Muscle layer of colon (tissue), 2 donors: Measurements from ENCODE around the gene HGS.

Experiments used
- H3K27ac ChIP-seq: one replicate; pipeline ENCODE4 v1.7.0; 2013; ENCODE audit warnings: low read depth, mild to moderate bottlenecking, low read length, moderate library complexity
- H3K27me3 ChIP-seq, 2 donors: one replicate each; pipeline ENCODE4 v1.7.0; 2013; ENCODE audit warnings: low read length in 2 of 2, mild to moderate bottlenecking in 2 of 2; ENCODE audit not compliant: insufficient read depth in 2 of 2, control insufficient read depth in 1 of 2
- H3K36me3 ChIP-seq: one replicate; pipeline ENCODE4 v1.7.0; 2013; ENCODE audit warnings: mild to moderate bottlenecking, low read length; ENCODE audit not compliant: insufficient read depth
- H3K4me1 ChIP-seq: one replicate; pipeline ENCODE4 v1.7.0; 2013; ENCODE audit warnings: mild to moderate bottlenecking, low read length; ENCODE audit not compliant: insufficient read depth
- H3K4me3 ChIP-seq, 2 donors: one replicate each; pipeline ENCODE4 v1.7.0; 2013; ENCODE audit warnings: low read length in 2 of 2, low read depth in 1 of 2, mild to moderate bottlenecking in 1 of 2, moderate library complexity in 1 of 2
- H3K9ac ChIP-seq: one replicate; pipeline ENCODE4 v1.7.0; 2013; ENCODE audit warnings: low read length
- H3K9me3 ChIP-seq: one replicate; pipeline ENCODE4 v1.7.0; 2013; ENCODE audit warnings: mild to moderate bottlenecking, low read length
- donor health status: abdominal sarcoma.
- donor health status: Adenocarcinoma of cecum.

The HGS gene

DNA sequence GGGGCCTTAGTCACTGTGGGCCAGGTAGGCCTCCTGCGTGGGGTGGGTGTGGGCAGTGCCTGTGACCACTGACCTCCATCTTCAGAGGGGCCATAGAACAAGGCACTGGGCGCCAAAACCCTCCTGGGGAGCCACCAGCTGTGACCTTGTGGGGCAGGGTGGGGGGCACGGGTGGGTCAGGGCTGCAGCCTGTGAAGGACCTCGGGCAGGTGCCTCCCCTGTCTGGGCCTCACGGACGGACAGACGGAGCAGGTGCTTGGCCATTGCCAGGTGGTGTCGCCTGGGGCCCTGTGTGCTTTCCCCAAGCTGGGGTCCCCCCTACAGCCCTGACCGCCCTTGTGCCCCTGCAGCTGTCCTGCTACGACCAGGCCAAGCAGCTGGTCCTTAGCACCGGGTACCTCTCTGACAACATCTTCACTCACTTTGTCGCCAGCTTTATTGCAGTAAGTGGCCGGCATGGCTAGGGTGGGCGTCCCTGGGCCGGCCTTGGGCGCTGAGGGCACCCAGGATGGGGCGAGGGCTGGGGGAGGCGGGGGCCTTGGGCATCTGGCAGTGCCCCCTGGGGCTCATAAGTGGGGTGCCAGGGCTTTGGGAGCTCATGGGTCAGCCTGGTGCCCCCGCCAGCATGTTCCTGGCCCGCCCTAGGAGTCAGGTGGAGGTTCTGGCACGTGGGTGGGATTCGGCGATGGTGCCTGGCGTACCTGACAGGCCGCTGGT, 33.4 kb downstream of the HGS start:
- Histone ChIP-seq H3K27ac (no peak overlapping the region), H3K9ac (no peak overlapping the region), H3K36me3 (no peaks in the 10 kb centered on the region), H3K4me1 (peaks cover 12% of the 10 kb centered on the region), H3K9me3 (no peaks in the 10 kb centered on the region), H3K4me3 (no peak overlapping the region), H3K27me3 (no peaks in the 10 kb centered on the region)

DNA sequence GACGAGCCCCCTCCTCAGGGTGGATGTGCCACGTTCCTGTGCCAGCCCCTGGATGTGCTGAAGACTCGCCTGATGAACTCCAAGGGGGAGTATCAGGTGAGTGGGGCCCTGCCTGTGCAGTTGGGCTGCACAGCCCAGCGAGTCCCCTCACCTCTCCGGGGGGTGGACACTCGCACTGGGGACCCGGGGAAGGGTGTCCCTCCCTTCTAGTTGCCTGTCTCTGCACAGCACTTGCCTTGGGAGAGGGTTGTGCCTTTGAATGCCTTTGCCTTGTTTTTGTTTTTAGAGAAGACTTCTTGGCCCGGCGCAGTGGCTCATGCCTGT, 33.9 kb downstream of the HGS start:
- H3K4me1 ChIP-seq: peaks cover 11% of the 10 kb centered on the region
- no peak overlapping the region for H3K4me3 ChIP-seq
- H3K27me3 ChIP-seq: no peaks in the 10 kb centered on the region
- H3K36me3 ChIP-seq: no peaks in the 10 kb centered on the region
- H3K9ac ChIP-seq: no peak overlapping the region
- H3K27ac ChIP-seq: no peak overlapping the region
- H3K9me3 ChIP-seq: no peaks in the 10 kb centered on the region

DNA sequence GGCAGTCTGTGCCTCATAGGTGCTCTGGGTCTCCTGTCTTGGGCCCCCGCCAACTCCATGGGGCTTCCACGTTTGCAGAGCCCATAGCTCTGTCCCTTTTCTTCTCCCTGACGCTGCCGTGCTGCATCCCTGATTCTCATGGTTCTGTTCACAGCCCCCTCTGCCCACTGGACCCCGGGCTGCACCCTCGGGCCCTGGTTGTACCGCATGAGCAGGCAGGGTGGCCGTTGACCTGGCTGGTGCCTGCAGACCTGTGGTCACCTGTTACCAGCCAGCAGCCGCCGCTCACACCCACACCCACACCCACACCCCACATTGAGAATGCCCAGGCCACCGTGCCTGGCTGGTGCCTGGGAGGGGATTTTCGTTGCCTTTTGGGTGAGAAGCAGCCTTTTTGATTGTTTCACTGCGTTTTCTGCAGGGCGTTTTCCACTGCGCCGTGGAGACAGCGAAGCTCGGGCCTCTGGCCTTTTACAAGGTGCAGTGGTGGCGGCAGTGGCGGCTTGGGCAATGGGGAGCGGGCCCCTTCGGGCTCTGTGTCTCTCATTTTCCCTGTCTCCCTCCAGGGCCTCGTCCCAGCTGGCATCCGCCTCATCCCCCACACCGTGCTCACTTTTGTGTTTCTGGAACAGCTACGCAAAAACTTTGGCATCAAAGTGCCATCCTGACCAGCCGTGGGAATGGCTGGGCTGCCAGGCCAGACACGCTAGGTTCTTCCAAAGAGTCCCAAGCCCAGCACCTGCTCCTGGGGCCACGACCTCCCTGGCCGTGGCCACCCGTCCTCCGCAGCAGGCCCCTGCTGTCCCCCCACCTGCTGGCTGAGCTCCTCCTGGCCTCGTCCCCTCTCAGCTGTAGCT, 35.8 kb downstream of the HGS start:
- H3K9ac ChIP-seq: no peak overlapping the region
- no peak overlapping the region for H3K27ac ChIP-seq
- no peaks in the 10 kb centered on the region for H3K9me3 ChIP-seq
- no peaks in the 10 kb centered on the region for H3K27me3 ChIP-seq
- H3K4me1 ChIP-seq: no peaks in the 10 kb centered on the region
- no peak overlapping the region for H3K4me3 ChIP-seq
- no peaks in the 10 kb centered on the region for H3K36me3 ChIP-seq

DNA sequence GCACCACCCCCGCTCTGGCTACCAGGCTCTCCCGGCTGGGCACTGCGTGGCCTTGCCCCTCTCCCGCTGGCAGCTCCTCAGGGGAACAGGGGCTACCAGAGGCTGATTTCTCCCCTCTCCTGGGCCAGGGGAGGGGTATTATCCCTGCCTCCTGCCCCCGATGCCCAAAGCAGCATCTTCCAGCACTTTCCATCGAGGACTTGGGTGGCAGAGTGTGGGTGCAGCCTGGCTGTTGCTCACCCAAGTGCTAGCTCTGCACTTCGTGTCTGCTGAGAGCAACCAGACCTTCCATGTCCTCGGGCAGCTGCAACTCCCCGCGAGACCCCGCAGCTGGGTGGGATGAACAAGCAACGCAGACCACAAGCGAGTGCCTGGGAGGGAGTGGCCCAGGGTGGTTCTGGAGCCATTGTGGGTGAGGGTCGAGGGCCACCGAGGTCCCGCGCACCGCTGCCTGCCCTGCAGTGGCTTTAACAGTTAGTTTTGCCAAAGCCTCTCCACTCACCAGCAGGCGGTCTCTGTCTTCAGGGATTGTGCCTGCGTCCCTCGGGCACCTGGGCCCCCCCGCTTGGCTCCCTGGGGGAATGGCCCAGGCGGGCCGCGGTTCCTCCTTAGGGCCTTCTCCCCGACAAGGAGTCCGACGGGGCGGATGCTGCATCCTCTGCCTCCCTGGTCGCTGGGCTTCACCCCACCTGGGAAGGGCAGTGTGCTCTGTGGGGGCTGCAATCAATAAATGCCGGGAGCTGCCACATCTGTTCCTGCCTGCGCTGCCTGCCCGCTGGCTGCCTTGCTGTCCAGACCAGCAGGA, 36.7 kb downstream of the HGS start:
- H3K27me3 ChIP-seq: no peaks in the 10 kb centered on the region
- no peak overlapping the region for H3K9ac ChIP-seq
- no peaks in the 10 kb centered on the region for H3K4me1 ChIP-seq
- H3K27ac ChIP-seq: no peak overlapping the region
- no peaks in the 10 kb centered on the region for H3K36me3 ChIP-seq
- no peak overlapping the region for H3K4me3 ChIP-seq
- no peaks in the 10 kb centered on the region for H3K9me3 ChIP-seq

DNA sequence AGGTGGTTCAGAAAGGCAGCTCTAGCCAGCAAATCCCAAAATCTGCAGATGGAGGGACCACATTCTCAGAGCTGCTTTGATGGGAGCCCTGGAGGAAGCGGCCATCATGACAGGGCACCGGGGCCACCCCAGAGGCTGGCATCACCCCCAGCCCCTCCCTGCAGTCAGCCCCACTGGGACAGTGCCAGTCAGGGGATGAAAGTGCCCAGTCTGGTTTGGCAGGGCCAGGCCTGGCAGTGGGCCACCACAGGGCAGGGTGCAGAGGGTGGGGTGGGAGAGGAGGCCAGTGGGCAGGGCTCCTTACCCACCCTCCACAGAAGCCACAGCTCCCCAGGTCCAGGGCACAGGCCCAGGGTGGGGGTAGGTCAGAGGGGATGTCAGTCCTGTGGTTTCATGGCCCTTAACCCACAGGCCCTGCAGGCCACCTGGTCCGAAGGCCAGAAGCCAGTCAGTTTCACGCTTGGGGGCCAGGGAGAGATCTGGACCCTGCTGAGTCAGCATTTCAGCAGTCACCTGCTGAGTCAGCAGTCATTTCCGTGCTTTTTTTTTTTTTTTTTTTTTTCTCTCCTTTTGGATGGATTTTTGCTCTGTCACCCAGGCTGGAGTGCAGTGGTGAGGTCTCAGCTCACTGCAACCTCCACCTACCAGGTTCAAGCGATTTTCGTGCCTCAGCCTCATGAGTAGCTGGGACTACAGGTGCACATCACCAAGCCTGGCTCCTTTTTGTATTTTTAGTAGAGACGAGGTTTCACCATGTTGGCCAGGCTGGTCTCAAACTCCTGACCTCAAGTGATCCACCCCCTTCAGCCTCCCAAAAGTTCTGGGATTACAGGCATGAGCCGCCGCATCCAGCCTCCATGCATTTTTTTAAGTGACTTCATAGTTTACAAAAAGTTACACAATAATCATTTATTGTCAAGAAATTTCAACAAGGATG, 38.6 kb downstream of the HGS start:
- H3K27ac ChIP-seq: no peak overlapping the region

DNA sequence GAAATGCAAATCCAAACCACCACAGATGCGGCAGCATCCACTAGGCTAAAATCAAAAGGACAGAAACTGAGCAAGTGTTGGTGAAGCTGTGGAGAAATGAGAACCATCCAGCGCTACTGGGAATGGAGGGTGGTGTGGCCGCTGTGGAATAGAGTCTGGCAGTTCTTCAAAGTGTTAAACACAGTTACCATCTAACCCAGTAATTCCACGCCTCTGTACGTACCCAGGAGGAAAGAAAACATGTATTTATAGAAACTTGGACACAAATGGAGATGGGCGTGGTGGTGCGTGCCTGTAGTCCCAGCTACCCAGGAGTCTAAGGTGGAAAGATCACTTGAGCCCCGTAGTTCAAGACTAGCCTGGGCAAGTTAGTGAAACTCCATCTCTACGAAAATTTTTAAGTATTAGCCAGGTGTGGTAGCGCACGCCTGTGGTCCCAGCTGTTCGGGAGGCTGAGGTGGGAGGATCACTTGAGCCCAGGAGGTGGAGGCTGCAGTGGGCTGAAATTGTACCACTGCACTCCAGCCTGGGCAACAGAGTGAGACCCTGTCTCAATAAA, 39.9 kb downstream of the HGS start:
- Histone ChIP-seq H3K36me3 (no peaks in the 10 kb centered on the region), H3K27me3 (peaks cover 0 to under 1% of the 10 kb centered on the region in 2 donors), H3K4me1 (no peaks in the 10 kb centered on the region), H3K9me3 (no peaks in the 10 kb centered on the region), H3K4me3 (no peak overlapping the region), H3K9ac (no peak overlapping the region), H3K27ac (no peak overlapping the region)

More for the DNA sequence above, 38.6 kb downstream of the HGS start:
- H3K36me3 ChIP-seq: no peaks in the 10 kb centered on the region
- no peaks in the 10 kb centered on the region for H3K9me3 ChIP-seq
- no peaks in the 10 kb centered on the region for H3K27me3 ChIP-seq
- no peak overlapping the region for H3K4me3 ChIP-seq
- no peaks in the 10 kb centered on the region for H3K4me1 ChIP-seq
- H3K9ac ChIP-seq: no peak overlapping the region

DNA sequence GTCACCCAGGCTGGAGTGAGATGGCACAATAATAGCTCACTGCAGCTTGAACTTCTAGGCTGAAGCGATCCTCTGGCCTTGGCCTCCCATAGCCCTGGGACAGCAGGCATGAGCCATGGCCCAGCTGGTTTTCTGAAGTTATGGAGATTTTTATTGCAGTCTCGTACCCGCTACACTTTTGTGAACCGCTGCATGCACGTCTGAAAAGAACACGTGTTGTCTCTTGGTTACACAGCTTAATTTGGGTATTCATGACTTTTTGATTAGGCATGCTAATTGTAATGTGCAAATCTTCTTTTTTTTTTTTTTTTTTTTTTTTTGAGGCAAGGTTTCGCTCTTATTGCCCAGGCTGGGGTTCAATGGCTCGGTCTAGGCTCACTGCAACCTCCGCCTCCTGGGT, 41.6 kb downstream of the HGS start:
- H3K4me1 ChIP-seq: no peaks in the 10 kb centered on the region

DNA sequence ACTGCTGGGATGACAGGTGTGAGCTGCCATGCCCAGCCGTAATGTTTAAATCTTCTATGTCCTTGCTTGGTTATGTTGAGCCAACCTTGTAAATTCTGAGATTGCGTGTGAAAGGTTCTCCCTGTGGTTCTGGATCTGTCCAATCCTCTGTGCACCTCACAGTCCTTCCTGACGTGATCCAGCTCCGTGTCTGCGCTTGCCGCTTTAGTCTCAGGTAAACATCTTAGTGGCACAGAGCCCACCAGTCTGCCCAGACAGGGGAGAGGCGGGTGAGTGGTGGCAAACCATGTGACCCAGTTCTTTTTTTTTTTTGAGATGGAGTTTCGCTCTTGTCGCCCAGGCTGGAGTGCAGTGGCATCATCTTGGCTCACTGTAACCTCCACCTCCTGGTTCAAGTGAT, 42.2 kb downstream of the HGS start:
- no peak overlapping the region for H3K9ac ChIP-seq
- H3K36me3 ChIP-seq: no peaks in the 10 kb centered on the region
- H3K27ac ChIP-seq: no peak overlapping the region
- H3K4me1 ChIP-seq: no peaks in the 10 kb centered on the region
- H3K4me3 ChIP-seq: no peak overlapping the region
- no peaks in the 10 kb centered on the region for H3K9me3 ChIP-seq
- H3K27me3 ChIP-seq: peaks cover 0 to 6% of the 10 kb centered on the region in 2 donors

More for the DNA sequence above, 41.6 kb downstream of the HGS start:
- Histone ChIP-seq H3K9ac (no peak overlapping the region), H3K27me3 (peaks cover 0 to 6% of the 10 kb centered on the region in 2 donors), H3K27ac (no peak overlapping the region), H3K4me3 (no peak overlapping the region), H3K9me3 (no peaks in the 10 kb centered on the region), H3K36me3 (no peaks in the 10 kb centered on the region)

DNA sequence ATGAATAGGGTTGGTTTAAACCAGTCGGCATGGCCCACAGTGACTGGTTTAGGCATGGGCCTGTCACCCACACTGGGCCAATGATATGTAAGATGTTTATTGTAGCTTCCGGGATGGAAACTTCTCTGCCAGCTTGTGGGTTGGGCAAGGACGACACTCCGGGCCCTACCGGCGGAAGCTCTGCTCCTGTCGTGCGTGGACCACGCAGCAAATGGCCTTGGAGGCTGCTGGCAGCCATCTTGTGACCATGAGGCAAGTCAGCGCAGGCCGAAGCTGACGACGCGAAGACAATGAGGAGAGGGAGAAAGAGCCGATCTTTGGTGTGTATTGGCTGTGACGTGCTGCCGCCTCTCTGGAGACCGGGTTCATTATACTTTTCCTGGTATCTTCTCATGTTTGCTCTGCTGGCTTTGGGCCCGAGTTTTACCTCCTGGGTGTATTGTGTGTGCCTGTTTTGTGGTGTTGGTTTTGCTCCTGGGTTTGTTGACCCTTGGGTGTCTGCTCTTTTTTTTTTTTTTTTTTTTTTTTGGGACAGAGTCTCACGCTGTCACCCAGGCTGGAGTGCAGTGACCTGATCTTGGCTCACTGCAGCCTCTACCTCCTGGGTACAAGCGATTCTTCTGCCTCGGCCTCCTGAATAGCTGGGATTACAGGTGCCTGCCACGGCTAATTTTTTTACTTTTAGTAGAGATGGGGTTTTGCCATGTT, 43.7 kb downstream of the HGS start:
- Histone ChIP-seq H3K9me3 (no peaks in the 10 kb centered on the region), H3K4me3 (no peak overlapping the region), H3K36me3 (no peaks in the 10 kb centered on the region), H3K27ac (no peak overlapping the region), H3K27me3 (peaks cover 0 to 12% of the 10 kb centered on the region in 2 donors), H3K9ac (no peak overlapping the region), H3K4me1 (no peaks in the 10 kb centered on the region)
